SK-N-SH (cell line): ENCODE measurements around the gene ZNF354C. TPM values are rescaled to one million over a fixed set of nuclear protein-coding genes. Genes with fewer than 3 reads are reported as not detected.

Experiments
- CTCF ChIA-PET: fragments of 300-600, 350-600 bp; formaldehyde crosslinking; extraction: SDS; loops from one replicate; lab custom pipeline; 2021; lab: Yijun Ruan, JAX
- POLR2A ChIA-PET: fragments of 350-600 bp; sonication (Branson Sonifier 250); formaldehyde crosslinking; extraction: SDS; loops from one replicate; lab custom pipeline; 2020; ENCODE audit warnings: antibody characterized with exemption, inconsistent platforms; lab: Yijun Ruan, JAX
- DNase-seq: peaks from one replicate; pipeline ENCODE4 v3.0.0; 2012
- H2AFZ ChIP-seq: fragments of 200-600 bp; sonication (generic); 2 replicates; pipeline ENCODE4 v1.8.1; 2016; ENCODE audit warnings: antibody characterized with exemption, mild to moderate bottlenecking, low read depth
- H3F3A ChIP-seq: fragments of 200-600 bp; sonication (generic); replicated peaks from 2 replicates; pipeline ENCODE3; 2016; ENCODE audit warnings: antibody characterized with exemption, mild to moderate bottlenecking; ENCODE audit not compliant: insufficient read depth
- H3K27ac ChIP-seq, 2 experiments: fragments of 200-500 bp in 1 of 2; fragments of 200-600 bp in 1 of 2; sonication (Bioruptor generic) in 1 of 2; sonication (generic), shearing (Covaris generic) in 1 of 2; 2 replicates each; pipeline versions ENCODE4 v1.5.1 to v1.6.1; 2014 to 2016; ENCODE audit warnings: low read depth in 2 of 2, inconsistent platforms in 1 of 2, low read length in 1 of 2, mild to moderate bottlenecking in 1 of 2, mixed read lengths in 1 of 2
- H3K27me3 ChIP-seq: fragments of 200-600 bp; sonication (generic), shearing (Covaris generic); 2 replicates; pipeline ENCODE4 v1.6.1; 2016; ENCODE audit warnings: mixed run types; ENCODE audit not compliant: insufficient read depth
- H3K36me3 ChIP-seq, 2 experiments: fragments of 200-500 bp in 1 of 2; fragments of 200-600 bp in 1 of 2; sonication (Bioruptor generic) in 1 of 2; sonication (generic) in 1 of 2; replicated peaks in 1 of 2; 2 replicates each; pipeline versions ENCODE3 to v1.5.1; 2014 to 2016; ENCODE audit warnings: low read length in 1 of 2, mild to moderate bottlenecking in 1 of 2; ENCODE audit not compliant: insufficient read depth in 2 of 2, control insufficient read depth in 1 of 2
- H3K4me1 ChIP-seq, 2 experiments: fragments of 200-500 bp in 1 of 2; fragments of 200-600 bp in 1 of 2; sonication (Bioruptor generic) in 1 of 2; sonication (generic), shearing (Covaris generic) in 1 of 2; 2 replicates each; pipeline versions ENCODE4 v1.5.1 to v1.6.1; 2014 to 2016; ENCODE audit warnings: low read depth in 1 of 2, low read length in 1 of 2, mixed run types in 1 of 2; ENCODE audit not compliant: insufficient read depth in 2 of 2, control insufficient read depth in 1 of 2
- H3K4me2 ChIP-seq: fragments of 200-600 bp; sonication (generic), shearing (Covaris generic); 2 replicates; pipeline ENCODE4 v1.6.1; 2017; ENCODE audit warnings: mixed run types
- H3K4me3 ChIP-seq, 2 experiments: fragments of 200-500 bp in 1 of 2; fragments of 200-600 bp in 1 of 2; sonication (Bioruptor generic) in 1 of 2; sonication (generic), shearing (Covaris generic) in 1 of 2; 2 replicates each; pipeline versions ENCODE4 v1.5.1 to v1.8.1; 2014 to 2016; ENCODE audit warnings: low read depth in 2 of 2, inconsistent platforms in 1 of 2, low read length in 1 of 2, mild to moderate bottlenecking in 1 of 2, mixed read lengths in 1 of 2, moderate library complexity in 1 of 2
- H3K79me2 ChIP-seq: fragments of 200-600 bp; sonication (generic); 2 replicates; pipeline ENCODE4 v1.8.1; 2017; ENCODE audit warnings: mild to moderate bottlenecking; ENCODE audit not compliant: insufficient read depth
- H3K9ac ChIP-seq: fragments of 200-600 bp; sonication (generic); 2 replicates; pipeline ENCODE4 v1.6.1; 2017; ENCODE audit warnings: mixed run types
- H3K9me2 ChIP-seq: fragments of 200-600 bp; sonication (generic); 2 replicates; pipeline ENCODE4 v1.6.1; 2017; ENCODE audit warnings: mixed run types
- H3K9me3 ChIP-seq: fragments of 200-600 bp; sonication (generic); 2 replicates; pipeline ENCODE4 v1.6.1; 2017; ENCODE audit warnings: mixed run types, mild to moderate bottlenecking, moderate library complexity
- H4K20me1 ChIP-seq: fragments of 200-600 bp; sonication (generic); 2 replicates; pipeline ENCODE4 v1.6.1; 2017; ENCODE audit warnings: mild to moderate bottlenecking, mixed run types; ENCODE audit not compliant: insufficient read depth
- ELF1 ChIP-seq: IDR thresholded peaks from 2 replicates; pipeline ENCODE4 v1.4.0; 2012
- FOSL2 ChIP-seq: IDR thresholded peaks from 2 replicates; pipeline ENCODE4 v1.4.0; 2012; ENCODE audit warnings: low read depth, mild to moderate bottlenecking, moderate library complexity, borderline replicate concordance
- JUND ChIP-seq: IDR thresholded peaks from 2 replicates; pipeline ENCODE4 v1.4.0; 2012
- NFIC ChIP-seq: IDR thresholded peaks from 2 replicates; pipeline ENCODE4 v1.4.0; 2012; ENCODE audit warnings: borderline replicate concordance
- POLR2AphosphoS5 ChIP-seq: IDR thresholded peaks from 2 replicates; pipeline ENCODE4 v1.6.1; 2012; ENCODE audit warnings: low read depth, low read length
- SIN3A ChIP-seq: IDR thresholded peaks from 2 replicates; pipeline ENCODE4 v1.6.1; 2012; ENCODE audit warnings: low read depth, mild to moderate bottlenecking, low read length, moderate library complexity, borderline replicate concordance
- SMC3 ChIP-seq: IDR thresholded peaks from 2 replicates; pipeline ENCODE4 v1.6.1; 2012; ENCODE audit warnings: low read depth, low read length, improper control_type of control experiment
- TCF12 ChIP-seq: IDR thresholded peaks from 2 replicates; pipeline ENCODE4 v1.4.0; 2012
- YY1 ChIP-seq: IDR thresholded peaks from 2 replicates; pipeline ENCODE4 v1.4.0; 2012; ENCODE audit warnings: low read depth, mild to moderate bottlenecking
- WGBS: methylation state at CpG from one replicate; pipeline ENCODE4 v1.1.6; 2017; ENCODE audit warnings: low lambda C conversion rate; 5-methylcytosine and 5-hydroxymethylcytosine counted together
- polyA plus RNA-seq, 3 experiments: library from polyadenylated mRNA; depleted of rRNA; stranded (reverse); fragments of >200 nt; gene quantifications; 2 replicates each; pipeline ENCODE4 v1.2.3, GENCODE V29; 2012
- TF ChIP-seq, protein P1 (sequence below): fragments of 150-350 bp; IDR thresholded peaks from 2 replicates; pipeline ENCODE4 v1.6.1; 2017; ENCODE audit warnings: antibody characterized with exemption, low read length, low read depth, borderline replicate concordance

The ZNF354C gene
- polyA plus RNA-seq, 1 of the 3 experiments (the other 2 are of a cell fraction) = 1.1 TPM

GRCh38 chr5:179131321-179131835 lies 71.2 kb downstream of the ZNF354C start:
- ChIA-PET CTCF (no interaction called here), POLR2A (no interaction called here)
- no peak overlapping the region for H2AFZ ChIP-seq
- H3K4me1 ChIP-seq = no peaks in the 10 kb centered on the region
- no peak overlapping the region for H3K27ac ChIP-seq
- no peaks in the 10 kb centered on the region for H3K79me2 ChIP-seq
- no peak for DNase-seq
- no peak overlapping the region for H3K4me2 ChIP-seq
- no peak overlapping the region for H3K9ac ChIP-seq
- no peak overlapping the region for H3K4me3 ChIP-seq
- no peaks in the 10 kb centered on the region for H4K20me1 ChIP-seq
- H3K36me3 ChIP-seq = no peaks in the 10 kb centered on the region
- no peaks in the 10 kb centered on the region for H3K9me3 ChIP-seq
- H3F3A ChIP-seq = no peaks in the 10 kb centered on the region
- no peaks in the 10 kb centered on the region for H3K9me2 ChIP-seq
- TF ChIP-seq FOSL2 = no peak
- no peak for TF ChIP-seq SIN3A
- H3K27me3 ChIP-seq = no peaks in the 10 kb centered on the region
- 54% methylated on average over 5 of the region's 10 CpGs for WGBS

DNA sequence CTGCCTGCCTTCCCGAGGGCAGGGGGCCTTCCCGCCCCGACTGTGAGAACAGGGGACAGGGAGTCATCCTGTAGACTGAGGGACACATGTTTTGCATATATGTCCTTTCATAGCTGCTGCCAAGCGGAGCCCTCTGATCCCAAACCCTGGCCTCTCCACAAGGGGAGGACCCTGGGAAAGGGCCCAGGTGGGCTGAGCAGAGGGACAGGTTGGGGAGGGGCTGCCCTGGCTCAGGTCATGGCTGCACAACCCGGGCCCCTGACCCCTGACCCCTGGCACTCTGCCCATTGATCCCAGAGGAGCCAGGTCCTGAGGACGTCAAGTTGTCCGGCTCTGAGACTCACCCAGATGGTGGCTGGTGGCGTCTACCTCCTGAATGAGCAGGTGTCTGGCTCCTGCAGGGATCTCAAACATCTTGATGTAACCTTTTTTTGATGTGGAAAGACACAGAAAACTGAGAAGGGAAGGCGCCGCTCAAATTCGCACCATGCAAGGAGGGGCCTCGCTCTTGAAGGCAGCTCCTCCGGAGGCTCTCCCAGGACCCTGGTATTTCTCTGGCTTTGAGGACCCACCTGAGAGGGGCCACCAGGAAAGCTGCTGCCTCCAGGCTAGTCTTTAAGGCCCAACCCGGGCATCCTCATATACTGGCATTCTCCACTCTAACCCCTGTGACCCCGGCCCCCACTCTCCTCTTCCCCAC lies 71.9 kb downstream of the ZNF354C start:
- no peaks in the 10 kb centered on the region for H4K20me1 ChIP-seq
- no peaks in the 10 kb centered on the region for H3K4me1 ChIP-seq
- no peaks in the 10 kb centered on the region for H3F3A ChIP-seq
- WGBS = 60% methylated on average over 4 of the region's 15 CpGs
- no peaks in the 10 kb centered on the region for H3K27me3 ChIP-seq
- no peak overlapping the region for H3K4me2 ChIP-seq
- H2AFZ ChIP-seq = no peak overlapping the region
- CTCF ChIA-PET = no interaction called here
- TF ChIP-seq ELF1 (no peak), JUND (no peak), SIN3A (no peak), POLR2AphosphoS5 (no peak), TCF12 (no peak), NFIC (no peak), SMC3 (no peak), YY1 (no peak)
- TF ChIP-seq, protein P1, sequence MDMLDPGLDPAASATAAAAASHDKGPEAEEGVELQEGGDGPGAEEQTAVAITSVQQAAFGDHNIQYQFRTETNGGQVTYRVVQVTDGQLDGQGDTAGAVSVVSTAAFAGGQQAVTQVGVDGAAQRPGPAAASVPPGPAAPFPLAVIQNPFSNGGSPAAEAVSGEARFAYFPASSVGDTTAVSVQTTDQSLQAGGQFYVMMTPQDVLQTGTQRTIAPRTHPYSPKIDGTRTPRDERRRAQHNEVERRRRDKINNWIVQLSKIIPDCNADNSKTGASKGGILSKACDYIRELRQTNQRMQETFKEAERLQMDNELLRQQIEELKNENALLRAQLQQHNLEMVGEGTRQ = no peak
- H3K36me3 ChIP-seq = no peaks in the 10 kb centered on the region
- no peak overlapping the region; a peak in 1 of 4 replicates for H3K27ac ChIP-seq
- H3K79me2 ChIP-seq = no peaks in the 10 kb centered on the region
- no peak overlapping the region for H3K9ac ChIP-seq
- no peaks in the 10 kb centered on the region for H3K9me3 ChIP-seq
- no peak for DNase-seq
- POLR2A ChIA-PET = no interaction called here
- H3K4me3 ChIP-seq = no peak overlapping the region
- no peaks in the 10 kb centered on the region for H3K9me2 ChIP-seq
